A549 (cell line): ENCODE measurements around the gene SLC12A2. TPM values are rescaled to one million over a fixed set of nuclear protein-coding genes. Genes with fewer than 3 reads are reported as not detected.

Experiments used
- ATAC-seq, 2 experiments: fragments of 200-7000 bp in 1 of 2; fragments of >200 bp in 1 of 2; cut with Nextera tagmentation in 1 of 2; cut with Tn5 transposase in 1 of 2; 3 replicates each; pipeline versions ENCODE4 v1.8.0 to v1.9.1; 2018 to 2020; ENCODE audit warnings: mild to moderate bottlenecking in 1 of 2, moderate library complexity in 1 of 2
- CTCF ChIA-PET: fragments of 300-600 bp; sonication (Branson Sonifier 250); formaldehyde crosslinking; extraction: SDS; loops from one replicate; lab custom pipeline; 2021; ENCODE audit warnings: antibody characterized with exemption, inconsistent platforms; lab: Yijun Ruan, JAX
- POLR2A ChIA-PET: fragments of 350-600 bp; formaldehyde crosslinking; extraction: SDS; loops from one replicate; lab custom pipeline; 2021; ENCODE audit warnings: antibody characterized with exemption, inconsistent platforms; lab: Yijun Ruan, JAX
- DNase-seq, 2 experiments: peaks; one replicate each; pipeline versions ENCODE4 v3.0.0 to v3.0.0-alpha.2; 2011 to 2016; ENCODE audit warnings: low read depth in 1 of 2, low spot score in 1 of 2
- FAIRE-seq: peaks from 2 replicates; lab custom pipeline; 2011; peaks lifted over from hg19 to GRCh38; lab: Jason Lieb, UNC
- H3K27ac ChIP-seq, 2 experiments: fragments of >200 bp; sonication (Bioruptor Twin); formaldehyde crosslinking; 3 replicates each; pipeline ENCODE4 v1.5.1; 2016 to 2017
- H3K4me1 ChIP-seq: fragments of >200 bp; sonication (Bioruptor Twin); formaldehyde crosslinking; 3 replicates; pipeline ENCODE4 v1.6.1; 2016
- H3K4me2 ChIP-seq: fragments of >200 bp; sonication (Bioruptor Twin); formaldehyde crosslinking; 3 replicates; pipeline ENCODE4 v1.6.1; 2016
- H3K4me3 ChIP-seq: fragments of >200 bp; sonication (Bioruptor Twin); formaldehyde crosslinking; 3 replicates; pipeline ENCODE4 v1.5.1; 2016
- H3K9me3 ChIP-seq: fragments of >200 bp; sonication (Bioruptor Twin); formaldehyde crosslinking; 3 replicates; pipeline ENCODE4 v1.6.1; 2016
- CEBPB ChIP-seq, 2 experiments: fragments of >200 bp in 1 of 2; sonication (Bioruptor Twin) in 1 of 2; formaldehyde crosslinking in 1 of 2; IDR thresholded peaks; 2 replicates each; pipeline ENCODE4 v1.6.1; 2012 to 2016
- CHD4 ChIP-seq: fragments of 200-600 bp; sonication (generic); IDR thresholded peaks from 2 replicates; pipeline ENCODE4 v1.6.1; 2016; ENCODE audit warnings: antibody characterized with exemption, mild to moderate bottlenecking, borderline replicate concordance
- ELK1 ChIP-seq: fragments of 150-350 bp; IDR thresholded peaks from 2 replicates; pipeline ENCODE4 v1.6.1; 2014; ENCODE audit warnings: low read depth, mild to moderate bottlenecking, low read length
- FOSL2 ChIP-seq, 2 experiments: fragments of 450-650 bp in 1 of 2; fragments of >200 bp in 1 of 2; sonication (Bioruptor Twin) in 1 of 2; formaldehyde crosslinking; IDR thresholded peaks; 2 replicates each; pipeline versions ENCODE4 v1.5.0 to v1.6.1; 2016 to 2020; ENCODE audit warnings: mild to moderate bottlenecking in 1 of 2, moderate library complexity in 1 of 2
- FOXS1 ChIP-seq: fragments of 250-450 bp; sonication (Bioruptor Pico); IDR thresholded peaks from 2 replicates; pipeline ENCODE4 v1.5.0; 2020; ENCODE audit warnings: mild to moderate bottlenecking, moderate library complexity
- GATA3 ChIP-seq: IDR thresholded peaks from 2 replicates; pipeline ENCODE4 v1.6.1; 2012; ENCODE audit warnings: borderline replicate concordance
- HOXB13 ChIP-seq: fragments of 250-450 bp; sonication (Bioruptor Pico); IDR thresholded peaks from 2 replicates; pipeline ENCODE4 v1.5.0; 2020; ENCODE audit warnings: low read depth, mild to moderate bottlenecking, moderate library complexity
- JUN ChIP-seq, 2 experiments: fragments of >200 bp; sonication (Bioruptor Twin); formaldehyde crosslinking; IDR thresholded peaks; 2 replicates in 1 of 2; 3 replicates in 1 of 2; pipeline ENCODE4 v1.6.1; 2016 to 2017
- KDM5A ChIP-seq: fragments of 200-600 bp; sonication (generic); IDR thresholded peaks from 2 replicates; pipeline ENCODE4 v1.6.1; 2016; ENCODE audit warnings: antibody characterized with exemption, mild to moderate bottlenecking
- MYC ChIP-seq: IDR thresholded peaks from 2 replicates; pipeline ENCODE4 v1.6.1; 2012; ENCODE audit warnings: mild to moderate bottlenecking, inconsistent platforms, low read length, improper control_type of control experiment, borderline replicate concordance
- NR3C1 ChIP-seq: fragments of >200 bp; sonication (Bioruptor Twin); formaldehyde crosslinking; IDR thresholded peaks from 3 replicates; pipeline ENCODE4 v1.6.1; 2017
- PHF8 ChIP-seq: fragments of 200-600 bp; sonication (generic); IDR thresholded peaks from 2 replicates; pipeline ENCODE4 v1.6.1; 2016; ENCODE audit warnings: low read depth, mild to moderate bottlenecking, antibody characterized with exemption, moderate library complexity, borderline replicate concordance
- RAD21 ChIP-seq, 2 experiments: fragments of >200 bp in 1 of 2; sonication (Bioruptor Twin) in 1 of 2; formaldehyde crosslinking in 1 of 2; IDR thresholded peaks in 1 of 2; conservative IDR thresholded peaks in 1 of 2; 2 replicates in 1 of 2; 3 replicates in 1 of 2; pipeline ENCODE4 v1.6.1; 2012 to 2018; ENCODE audit warnings: inconsistent platforms in 1 of 2
- REST ChIP-seq: fragments of 200-600 bp; sonication (generic); IDR thresholded peaks from 2 replicates; pipeline ENCODE4 v1.6.1; 2016; ENCODE audit warnings: antibody characterized with exemption, mild to moderate bottlenecking, moderate library complexity
- SMC3 ChIP-seq: fragments of >200 bp; sonication (Bioruptor Twin); formaldehyde crosslinking; IDR thresholded peaks from 3 replicates; pipeline ENCODE4 v1.6.1; 2018; ENCODE audit warnings: inconsistent platforms
- TP53 ChIP-seq: fragments of 250-450 bp; sonication (Bioruptor Pico); IDR thresholded peaks from 2 replicates; pipeline ENCODE4 v1.5.0; 2021; ENCODE audit warnings: mild to moderate bottlenecking, moderate library complexity
- ZSCAN20 ChIP-seq: fragments of 250-450 bp; sonication (Bioruptor Pico); IDR thresholded peaks from 2 replicates; pipeline ENCODE4 v1.8.0; 2022; ENCODE audit warnings: mild to moderate bottlenecking, moderate library complexity
- WGBS: methylation state at CpG from one replicate; pipeline ENCODE4 v1.1.6; 2017; ENCODE audit errors: missing lambda C conversion rate; 5-methylcytosine and 5-hydroxymethylcytosine counted together
- polyA plus RNA-seq, 4 experiments: library from polyadenylated mRNA; depleted of rRNA in 3 of 4; stranded (reverse); fragments of >200 nt; fragmentation: RNase III in 1 of 4; extraction: RNeasy Plus Mini Kit Qiagen cat#74134 plus additional on column Dnase treatment in 1 of 4; gene quantifications; 2 replicates in 3 of 4; 3 replicates in 1 of 4; pipeline ENCODE4 v1.2.3, GENCODE V29; 2011 to 2017
- TF ChIP-seq, protein P1 (sequence below): fragments of >200 bp; sonication (Bioruptor Twin); formaldehyde crosslinking; IDR thresholded peaks from 3 replicates; pipeline ENCODE4 v1.5.1; 2016

SLC12A2 gene
- polyA plus RNA-seq, 2 of the 4 experiments (the other 2 are of a cell fraction) = 17.1 to 99.9 TPM

- no peak for DNase-seq
- FAIRE-seq = no peak
- 84% methylated on average over 2 of the region's 2 CpGs for WGBS
- Histone ChIP-seq H3K9me3 (no peaks in the 10 kb centered on the region), H3K4me3 (no peak overlapping the region), H3K27ac (no peak overlapping the region), H3K4me1 (no peaks in the 10 kb centered on the region), H3K4me2 (no peak overlapping the region)
- ATAC-seq = no peak
- POLR2A ChIA-PET = no interaction called here
- CTCF ChIA-PET = no interaction called here
- no peak for TF ChIP-seq RAD21 (conservative IDR thresholded peaks at IDR 0.05 in 1 of 2, IDR thresholded peaks at IDR 0.05 in 1 of 2)
- no peak for TF ChIP-seq MYC
- TF ChIP-seq PHF8 = peak; percentile 29; the same call in 1 of the 2 replicates
These were observed 91.4 kb downstream of the SLC12A2 start for GRCh38 chr5:128174951-128175350.

- ATAC-seq = no peak
- Histone ChIP-seq H3K9me3 (no peaks in the 10 kb centered on the region), H3K4me1 (no peaks in the 10 kb centered on the region), H3K27ac (no peak overlapping the region), H3K4me2 (no peak overlapping the region), H3K4me3 (no peak overlapping the region)
- WGBS = 90% methylated on average over 2 of the region's 2 CpGs
- FAIRE-seq = no peak
- ChIA-PET CTCF (interaction anchor here (1.3 to 1.5 kb wide), 2 partner anchors 9 to 314 kb away, joined by 5 to 7 read pairs; no protein-coding TSS in a partner anchor), POLR2A (no interaction called here)
- TF ChIP-seq TP53 (CRISPR knock-in tag) (no peak), REST (no peak), KDM5A (no peak), GATA3 (no peak), NR3C1 (no peak), SMC3 (no peak), CEBPB (IDR thresholded peaks at IDR 0.05) (no peak), MYC (no peak), FOSL2 (IDR thresholded peaks at IDR 0.05) (no peak), FOSL2 (CRISPR knock-in tag; IDR thresholded peaks at IDR 0.05) (no peak), CHD4 (no peak), ZSCAN20 (no peak), HOXB13 (CRISPR knock-in tag) (no peak), PHF8 (no peak), JUN (IDR thresholded peaks at IDR 0.05) (no peak), ELK1 (no peak), FOXS1 (no peak)
- TF ChIP-seq, protein P1, sequence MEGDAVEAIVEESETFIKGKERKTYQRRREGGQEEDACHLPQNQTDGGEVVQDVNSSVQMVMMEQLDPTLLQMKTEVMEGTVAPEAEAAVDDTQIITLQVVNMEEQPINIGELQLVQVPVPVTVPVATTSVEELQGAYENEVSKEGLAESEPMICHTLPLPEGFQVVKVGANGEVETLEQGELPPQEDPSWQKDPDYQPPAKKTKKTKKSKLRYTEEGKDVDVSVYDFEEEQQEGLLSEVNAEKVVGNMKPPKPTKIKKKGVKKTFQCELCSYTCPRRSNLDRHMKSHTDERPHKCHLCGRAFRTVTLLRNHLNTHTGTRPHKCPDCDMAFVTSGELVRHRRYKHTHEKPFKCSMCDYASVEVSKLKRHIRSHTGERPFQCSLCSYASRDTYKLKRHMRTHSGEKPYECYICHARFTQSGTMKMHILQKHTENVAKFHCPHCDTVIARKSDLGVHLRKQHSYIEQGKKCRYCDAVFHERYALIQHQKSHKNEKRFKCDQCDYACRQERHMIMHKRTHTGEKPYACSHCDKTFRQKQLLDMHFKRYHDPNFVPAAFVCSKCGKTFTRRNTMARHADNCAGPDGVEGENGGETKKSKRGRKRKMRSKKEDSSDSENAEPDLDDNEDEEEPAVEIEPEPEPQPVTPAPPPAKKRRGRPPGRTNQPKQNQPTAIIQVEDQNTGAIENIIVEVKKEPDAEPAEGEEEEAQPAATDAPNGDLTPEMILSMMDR = no peak
- no peak for DNase-seq
These were observed 108.8 kb downstream of the SLC12A2 start for GRCh38 chr5:128192368-128192767.
